K562 (cell line): ENCODE data around the gene SMARCC1. TPM values are rescaled to one million over a fixed set of nuclear protein-coding genes. Genes with fewer than 3 reads are reported as not detected.

ENCODE experiments used
- CBFA2T2 ChIP-seq: fragments of 450-650 bp; conservative IDR thresholded peaks from 2 replicates; pipeline ENCODE4 v1.6.1; 2017; ENCODE audit warnings: mild to moderate bottlenecking
- DIDO1 ChIP-seq: fragments of 450-650 bp; IDR thresholded peaks from 2 replicates; pipeline ENCODE4 v1.6.1; 2016; ENCODE audit warnings: low read depth, missing biosample characterization, missing genetic modification characterization
- HDAC2 ChIP-seq: fragments of 450-650 bp; IDR thresholded peaks from 2 replicates; pipeline ENCODE4 v1.6.1; 2016; ENCODE audit warnings: mild to moderate bottlenecking
- IFI16 ChIP-seq: fragments of 250-450 bp; sonication (Bioruptor Pico); IDR thresholded peaks from 2 replicates; pipeline ENCODE4 v2.1.2; 2022; ENCODE audit warnings: mild to moderate bottlenecking, inconsistent platforms
- MED1 ChIP-seq: sonication (generic); formaldehyde crosslinking; IDR thresholded peaks from 2 replicates; pipeline ENCODE4 v1.8.1; 2023; ENCODE audit warnings: missing genetic modification reagents, borderline replicate concordance
- MTA2 ChIP-seq: fragments of 450-650 bp; IDR thresholded peaks from 2 replicates; pipeline ENCODE4 v1.6.1; 2016; ENCODE audit warnings: low read depth
- MXD1 ChIP-seq: fragments of 250-450 bp; sonication (Bioruptor Pico); IDR thresholded peaks from 2 replicates; pipeline ENCODE4 v1.8.0; 2021; ENCODE audit warnings: borderline replicate concordance, mild to moderate bottlenecking, moderate library complexity; ENCODE audit not compliant: poor library complexity, severe bottlenecking
- NKRF ChIP-seq: fragments of 450-650 bp; IDR thresholded peaks from 2 replicates; pipeline ENCODE4 v1.6.1; 2016; ENCODE audit warnings: borderline replicate concordance
- NR2C1 ChIP-seq, 2 experiments: fragments of 450-650 bp; IDR thresholded peaks; 2 replicates each; pipeline ENCODE4 v1.6.1; 2017; ENCODE audit warnings: mild to moderate bottlenecking in 2 of 2, antibody characterized with exemption in 1 of 2, inconsistent platforms in 1 of 2, missing compliant biosample characterization in 1 of 2, missing genetic modification characterization in 1 of 2
- NR3C1 ChIP-seq: sonication (generic); formaldehyde crosslinking; IDR thresholded peaks from 2 replicates; pipeline ENCODE4 v1.8.1; 2022; ENCODE audit warnings: missing genetic modification reagents
- PHF20 ChIP-seq: fragments of 450-650 bp; IDR thresholded peaks from 2 replicates; pipeline ENCODE4 v1.6.1; 2018; ENCODE audit not compliant: partially characterized antibody
- POLR2AphosphoS2 ChIP-seq: IDR thresholded peaks from 2 replicates; pipeline ENCODE4 v1.6.1; 2012; ENCODE audit warnings: low read length, improper control_type of control experiment
- RCOR1 ChIP-seq, 2 experiments: IDR thresholded peaks; 2 replicates each; pipeline ENCODE4 v1.6.1; 2012; ENCODE audit warnings: low read depth in 2 of 2, low read length in 2 of 2, borderline replicate concordance in 1 of 2, improper control_type of control experiment in 1 of 2
- TAL1 ChIP-seq: fragments of 450-650 bp; IDR thresholded peaks from 2 replicates; pipeline ENCODE4 v1.6.1; 2016; ENCODE audit warnings: mild to moderate bottlenecking
- TFE3 ChIP-seq: fragments of 450-650 bp; formaldehyde crosslinking; IDR thresholded peaks from 2 replicates; pipeline ENCODE4 v1.4.0; 2020; ENCODE audit warnings: mild to moderate bottlenecking, mixed read lengths
- THRB ChIP-seq: fragments of 450-650 bp; formaldehyde crosslinking; conservative IDR thresholded peaks from 2 replicates; pipeline ENCODE4 v1.4.0; 2022; ENCODE audit warnings: mild to moderate bottlenecking, missing genetic modification characterization
- UBTF ChIP-seq, 2 experiments: IDR thresholded peaks; 2 replicates each; pipeline ENCODE4 v1.6.1; 2012; ENCODE audit warnings: improper control_type of control experiment in 2 of 2, low read depth in 2 of 2, low read length in 2 of 2, borderline replicate concordance in 1 of 2
- ZEB2 ChIP-seq: fragments of 450-650 bp; IDR thresholded peaks from 2 replicates; pipeline ENCODE4 v1.6.1; 2016
- ZNF217 ChIP-seq: sonication (generic); formaldehyde crosslinking; IDR thresholded peaks from 2 replicates; pipeline ENCODE4 v1.8.0; 2022; ENCODE audit warnings: mild to moderate bottlenecking, missing genetic modification reagents
- ZNF23 ChIP-seq: fragments of 250-450 bp; sonication (Bioruptor Pico); IDR thresholded peaks from 2 replicates; pipeline ENCODE4 v1.4.0; 2020; ENCODE audit warnings: mild to moderate bottlenecking
- polyA plus RNA-seq, 8 experiments: library from polyadenylated mRNA; depleted of rRNA in 4 of 8; stranded (reverse) in 5 of 8; unstranded in 3 of 8; fragments of >200 nt; fragmentation: Nextera tagmentation in 2 of 8; fragmentation: Illumina TruSeq in 1 of 8; extraction: Ambion mirVana in 2 of 8; extraction: Trizol in 1 of 8; gene quantifications; 2 replicates each; pipeline versions ENCODE4 v1.2.1 to v1.2.3, GENCODE V29; 2011 to 2014; ENCODE audit warnings: inconsistent platforms in 1 of 8, missing spikeins in 1 of 8
- total RNA-seq, 7 experiments: library from RNA; depleted of rRNA in 6 of 7; stranded (reverse); fragments of >200 nt in 6 of 7; fragmentation: Illumina TruSeq in 2 of 7; extraction: Trizol in 2 of 7; gene quantifications; 2 replicates each; pipeline versions ENCODE4 v1.2.1 to v1.2.3, GENCODE V29; 2011 to 2021; ENCODE audit warnings: low replicate concordance in 1 of 7

The SMARCC1 gene
- total and polyA plus RNA-seq, 9 of the 15 experiments (the other 6 are each of a cell fraction or from before 2014, with no cell fraction given), result 20.7 to 199 (median 66.0) TPM

GRCh38 chr3:47722859-47723258, 58.8 kb downstream of the SMARCC1 start (continued):
- TF ChIP-seq RCOR1 (IDR thresholded peaks at IDR 0.05; ENCODE audit: borderline replicate concordance in 1 of 2, low read depth in 2 of 2, low read length in 2 of 2) (peak; percentile 74 to 90), MXD1 (CRISPR knock-in tag) (no peak), THRB (no peak), TFE3 (no peak), POLR2AphosphoS2 (no peak), UBTF (IDR thresholded peaks at IDR 0.05; ENCODE audit: borderline replicate concordance in 1 of 2, low read depth in 2 of 2, low read length in 2 of 2) (no peak), MED1 (no peak), NKRF (no peak), HDAC2 (peak; percentile 88), ZEB2 (peak; percentile 71; the same call in 1 of the 2 replicates), NR3C1 (CRISPR knock-in tag) (no peak), NR2C1 (IDR thresholded peaks at IDR 0.05) (peak; percentile 21; the same call in 1 of the 2 replicates), NR2C1 (tag; IDR thresholded peaks at IDR 0.05) (no peak), MTA2 (peak; percentile 54; the same call in 1 of the 2 replicates), CBFA2T2 (peak; percentile 48), ZNF23 (CRISPR knock-in tag) (no peak), IFI16 (no peak), TAL1 (peak; percentile 75), PHF20 (no peak), ZNF217 (CRISPR knock-in tag) (no peak), DIDO1 (no peak)
